B cell (primary cell): Measurements from ENCODE around the gene RTL5. TPM values are rescaled to one million over a fixed set of nuclear protein-coding genes. Genes with fewer than 3 reads are reported as not detected.

ENCODE experiments used
- ATAC-seq: fragments of 200-7000 bp; cut with Tn5 transposase; one replicate; pipeline ENCODE4 v1.10.0; 2021; ENCODE audit warnings: low read depth, mild to moderate bottlenecking, moderate number of reproducible peaks, moderate library complexity
- CTCF ChIA-PET: fragments of 350-600 bp; sonication (Branson Sonifier 250); formaldehyde crosslinking; loops from one replicate; lab custom pipeline; 2021; ENCODE audit warnings: antibody characterized with exemption, inconsistent platforms; lab: Charles Lee
- POLR2A ChIA-PET: fragments of 350-600 bp; sonication (Branson Sonifier 250); formaldehyde crosslinking; loops from one replicate; lab custom pipeline; 2021; ENCODE audit warnings: antibody characterized with exemption; lab: Charles Lee
- DNase-seq: peaks from one replicate; pipeline ENCODE4 v3.0.0; 2013
- H2AFZ ChIP-seq: 2 replicates; pipeline ENCODE4 v1.6.1; 2012; ENCODE audit warnings: mild to moderate bottlenecking, low read depth, low read length; ENCODE audit not compliant: insufficient read depth, poor library complexity, severe bottlenecking
- H3K27ac ChIP-seq, 2 donors: 1 replicate in 1 of 2; 2 replicates in 1 of 2; pipeline ENCODE4 v1.5.1; 2012 to 2013; ENCODE audit warnings: low read length in 2 of 2, mild to moderate bottlenecking in 2 of 2, moderate library complexity in 1 of 2
- H3K27me3 ChIP-seq, 4 experiments: fragments of 200-600 bp in 1 of 4; sonication (generic) in 1 of 4; replicated peaks in 1 of 4; 1 replicate in 2 of 4; 2 replicates in 2 of 4; pipeline versions ENCODE4 v1.6.1 to v1.7.0; 2013 to 2016; ENCODE audit warnings: low read length in 3 of 4, mild to moderate bottlenecking in 2 of 4, mixed read lengths in 1 of 4, moderate library complexity in 1 of 4; ENCODE audit not compliant: insufficient read depth in 4 of 4, control insufficient read depth in 3 of 4; ENCODE audit errors: control extremely low read depth in 1 of 4
- H3K36me3 ChIP-seq, 2 experiments: replicated peaks in 1 of 2; 1 replicate in 1 of 2; 2 replicates in 1 of 2; pipeline versions ENCODE4 v1.6.1 to v1.7.1; 2013; ENCODE audit warnings: low read length in 1 of 2; ENCODE audit not compliant: insufficient read depth in 2 of 2, control insufficient read depth in 1 of 2; ENCODE audit errors: control extremely low read depth in 1 of 2, extremely low read depth in 1 of 2
- H3K4me1 ChIP-seq, 2 donors: fragments of 200-600 bp in 1 of 2; sonication (generic) in 1 of 2; 1 replicate in 1 of 2; 2 replicates in 1 of 2; pipeline versions ENCODE4 v1.5.1 to v1.6.1; 2013 to 2017; ENCODE audit warnings: low read length in 2 of 2; ENCODE audit not compliant: control insufficient read depth in 2 of 2, insufficient read depth in 2 of 2
- H3K4me2 ChIP-seq: replicated peaks from 2 replicates; pipeline ENCODE3; 2012; ENCODE audit warnings: mild to moderate bottlenecking, low read depth, low read length; ENCODE audit not compliant: poor library complexity, severe bottlenecking
- H3K4me3 ChIP-seq, 5 experiments: fragments of 200-600 bp in 1 of 5; sonication (generic) in 1 of 5; 1 replicate in 3 of 5; 2 replicates in 2 of 5; pipeline versions ENCODE4 v1.5.1 to v1.7.0; 2011 to 2016; ENCODE audit warnings: low read length in 4 of 5, mild to moderate bottlenecking in 4 of 5, low read depth in 2 of 5, control low read depth in 1 of 5, moderate library complexity in 1 of 5; ENCODE audit not compliant: insufficient read depth in 1 of 5; ENCODE audit errors: control extremely low read depth in 1 of 5, extremely low read depth in 1 of 5
- H3K79me2 ChIP-seq: fragments of 200-600 bp; sonication (generic); one replicate; pipeline ENCODE4 v1.6.0; 2016; ENCODE audit warnings: low read length; ENCODE audit not compliant: control insufficient read depth, insufficient read depth
- H3K9ac ChIP-seq: fragments of 200-600 bp; sonication (generic); 2 replicates; pipeline ENCODE4 v1.6.1; 2017; ENCODE audit warnings: mild to moderate bottlenecking, low read length, moderate library complexity
- H3K9me3 ChIP-seq, 3 donors: one replicate each; pipeline versions ENCODE4 v1.6.1 to v1.7.1; 2013; ENCODE audit warnings: low read length in 2 of 3; ENCODE audit not compliant: control insufficient read depth in 2 of 3, insufficient read depth in 1 of 3; ENCODE audit errors: control extremely low read depth in 1 of 3
- H4K20me1 ChIP-seq: 2 replicates; pipeline ENCODE4 v1.6.0; 2012; ENCODE audit warnings: mild to moderate bottlenecking, low read length; ENCODE audit not compliant: insufficient read depth, control insufficient read depth, poor library complexity, severe bottlenecking
- H3K27ac Mint-ChIP-seq: one replicate; pipeline ENCODE4 v1.8.0; 2021; ENCODE audit warnings: mixed read lengths
- H3K27me3 Mint-ChIP-seq: one replicate; pipeline ENCODE4 v1.8.0; 2021; ENCODE audit warnings: mixed read lengths
- H3K4me1 Mint-ChIP-seq: one replicate; pipeline ENCODE4 v1.8.0; 2021; ENCODE audit warnings: mixed read lengths
- H3K4me3 Mint-ChIP-seq: one replicate; pipeline ENCODE4 v1.8.0; 2021; ENCODE audit warnings: mixed read lengths
- H3K9me3 Mint-ChIP-seq: one replicate; pipeline ENCODE4 v1.8.0; 2022; ENCODE audit warnings: mixed read lengths; ENCODE audit not compliant: insufficient read depth
- EZH2 ChIP-seq: IDR thresholded peaks from 2 replicates; pipeline ENCODE4 v1.6.1; 2012; ENCODE audit warnings: borderline replicate concordance, low read depth, mild to moderate bottlenecking, moderate library complexity, low read length; ENCODE audit not compliant: insufficient read depth, poor library complexity, severe bottlenecking
- whole genome bisulfite sequencing: methylation state at CpG from one replicate; pipeline ENCODE4 v1.1.5; 2013; ENCODE audit warnings: missing lambda C conversion rate; ENCODE audit not compliant: insufficient coverage; 5-methylcytosine and 5-hydroxymethylcytosine counted together
- intact Hi-C: fragments of 100-400 bp; cut with micrococcal nuclease; formaldehyde crosslinking; loops from one replicate; pipeline ENCODE4 v1.10.0; 2022
- polyA plus RNA-seq: library from polyadenylated mRNA; depleted of rRNA; stranded (reverse); fragments of >200 nt; gene quantifications from 2 replicates; pipeline ENCODE4 v1.2.3, GENCODE V29; 2012
- total RNA-seq, 2 donors: library from RNA; stranded (reverse); fragments of 120-200 nt in 1 of 2; gene quantifications; 1 replicate in 1 of 2; 2 replicates in 1 of 2; pipeline versions ENCODE4 v1.2.3 to v1.2.4, GENCODE V29; 2013 to 2022
- TF ChIP-seq, protein P1 (sequence below): fragments of 200-600 bp; IDR thresholded peaks from one replicate; pipeline ENCODE4 v1.8.0; 2022; ENCODE audit warnings: antibody characterized with exemption, mild to moderate bottlenecking

The RTL5 gene
- total and polyA plus RNA-seq, 2 donors (not counting 1 experiment from before 2014, with no cell fraction given): 1.0 to 22.4 TPM

DNA sequence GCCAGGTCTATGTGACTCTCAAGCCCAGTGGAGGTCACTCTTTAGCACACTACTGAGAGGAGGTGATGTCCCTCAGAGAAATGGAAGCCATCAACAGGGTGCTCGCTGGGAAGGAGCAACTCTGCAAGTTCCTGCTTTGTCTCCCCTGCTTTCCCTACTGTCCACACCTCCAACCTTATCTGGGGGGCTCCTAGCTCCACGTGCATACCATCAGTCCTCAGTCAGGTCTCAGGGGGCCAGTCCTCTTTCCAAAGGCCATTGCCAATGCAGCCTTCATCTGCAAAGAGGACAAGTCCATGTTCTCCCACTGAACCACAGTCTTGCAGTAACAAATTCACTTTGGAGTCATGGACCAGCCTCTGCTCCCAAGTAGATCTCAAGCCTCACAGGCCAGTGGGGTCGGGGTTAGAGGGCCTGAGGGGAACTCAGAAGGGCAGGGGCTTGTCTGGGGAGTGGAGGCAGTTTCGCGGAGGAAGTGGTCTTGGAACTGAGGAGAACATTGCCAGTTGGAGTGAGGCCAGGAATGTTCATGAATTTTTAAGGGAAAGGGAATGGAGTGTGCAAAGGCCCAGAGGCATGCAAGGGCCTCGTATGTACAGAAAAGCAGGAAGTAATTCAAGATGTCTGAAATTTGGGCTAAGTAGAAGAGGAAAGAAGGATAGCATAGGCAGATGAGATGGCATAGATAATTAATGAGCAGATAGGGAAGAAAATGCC is 8.9 kb downstream of the RTL5 start:
- no peak overlapping the region for H3K4me3 Mint-ChIP-seq
- POLR2A ChIA-PET: no interaction called here
- H3K4me3 ChIP-seq: no peak overlapping the region

DNA sequence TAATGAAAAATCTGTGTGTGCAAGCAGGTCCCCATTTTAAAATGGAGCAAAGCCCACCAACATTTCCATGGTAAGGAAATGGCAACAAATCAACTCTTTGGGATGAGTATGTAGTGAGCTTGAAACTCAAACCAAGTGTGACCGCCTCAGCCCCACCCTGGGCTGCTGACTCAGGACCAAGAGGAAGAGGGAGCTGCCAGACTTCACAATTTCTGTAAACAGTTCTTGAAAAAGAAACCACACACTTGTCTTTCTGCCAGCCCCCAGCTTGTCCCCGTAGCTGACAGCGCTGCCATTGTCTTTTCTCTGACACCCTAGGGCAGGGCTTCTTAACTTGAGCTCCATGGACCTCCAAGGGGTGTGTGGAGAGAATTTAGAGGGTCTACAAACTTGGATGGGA is 10.3 kb downstream of the RTL5 start:
- Histone ChIP-seq H3K27ac (no peak overlapping the region), H3K9ac (peak overlapping the region; percentile 20), H3K79me2 (no peaks in the 10 kb centered on the region), H3K9me3 (no peaks in the 10 kb centered on the region), H3K36me3 (no peaks in the 10 kb centered on the region), H3K27me3 (peaks cover 0 to 4% (median 1%) of the 10 kb centered on the region in 4 experiments), H4K20me1 (no peaks in the 10 kb centered on the region), H2AFZ (peak overlapping the region; percentile 31), H3K4me2 (peak overlapping the region; percentile 51), H3K4me1 (peaks cover 18 to 39% of the 10 kb centered on the region in 2 donors), H3K4me3 (no peak overlapping the region)
- H3K27ac Mint-ChIP-seq: peak overlapping the region; percentile 72
- no CpG with 5 or more reads among the region's 3 CpGs for WGBS
- no peaks in the 10 kb centered on the region for H3K9me3 Mint-ChIP-seq
- peak overlapping the region; percentile 57 for H3K4me3 Mint-ChIP-seq
- ChIA-PET CTCF (interaction anchor here (0.6 to 1.9 kb wide), 6 partner anchors 10 to 376 kb away, joined by 3 to 6 read pairs (median 4); partner anchors contain the start of genes PIN4 and RTL5), POLR2A (no interaction called here)
- TF ChIP-seq, protein P1, sequence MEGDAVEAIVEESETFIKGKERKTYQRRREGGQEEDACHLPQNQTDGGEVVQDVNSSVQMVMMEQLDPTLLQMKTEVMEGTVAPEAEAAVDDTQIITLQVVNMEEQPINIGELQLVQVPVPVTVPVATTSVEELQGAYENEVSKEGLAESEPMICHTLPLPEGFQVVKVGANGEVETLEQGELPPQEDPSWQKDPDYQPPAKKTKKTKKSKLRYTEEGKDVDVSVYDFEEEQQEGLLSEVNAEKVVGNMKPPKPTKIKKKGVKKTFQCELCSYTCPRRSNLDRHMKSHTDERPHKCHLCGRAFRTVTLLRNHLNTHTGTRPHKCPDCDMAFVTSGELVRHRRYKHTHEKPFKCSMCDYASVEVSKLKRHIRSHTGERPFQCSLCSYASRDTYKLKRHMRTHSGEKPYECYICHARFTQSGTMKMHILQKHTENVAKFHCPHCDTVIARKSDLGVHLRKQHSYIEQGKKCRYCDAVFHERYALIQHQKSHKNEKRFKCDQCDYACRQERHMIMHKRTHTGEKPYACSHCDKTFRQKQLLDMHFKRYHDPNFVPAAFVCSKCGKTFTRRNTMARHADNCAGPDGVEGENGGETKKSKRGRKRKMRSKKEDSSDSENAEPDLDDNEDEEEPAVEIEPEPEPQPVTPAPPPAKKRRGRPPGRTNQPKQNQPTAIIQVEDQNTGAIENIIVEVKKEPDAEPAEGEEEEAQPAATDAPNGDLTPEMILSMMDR: no peak
- no peak for TF ChIP-seq EZH2
- ATAC-seq (peak; percentile 79), DNase-seq (peak; percentile 35)
- H3K4me1 Mint-ChIP-seq: peaks cover 35% of the 10 kb centered on the region
- peaks cover 4% of the 10 kb centered on the region for H3K27me3 Mint-ChIP-seq
- intact Hi-C loops: no loop called here

More for the DNA sequence above, 8.9 kb downstream of the RTL5 start:
- peaks cover 18 to 39% of the 10 kb centered on the region in 2 donors for H3K4me1 ChIP-seq
- Mint-ChIP-seq H3K4me1 (peaks cover 38% of the 10 kb centered on the region), H3K27me3 (peaks cover 4% of the 10 kb centered on the region), H3K9me3 (no peaks in the 10 kb centered on the region), H3K27ac (no peak overlapping the region)
- DNase-seq: no peak
- H3K9me3 ChIP-seq: no peaks in the 10 kb centered on the region
- TF ChIP-seq EZH2: no peak
- TF ChIP-seq, protein P1: no peak
- no peaks in the 10 kb centered on the region for H4K20me1 ChIP-seq
- no peak overlapping the region for H3K9ac ChIP-seq
- intact Hi-C loops: no loop called here
- H3K27ac ChIP-seq: no peak overlapping the region
- H3K79me2 ChIP-seq: no peaks in the 10 kb centered on the region
- no peak overlapping the region for H3K4me2 ChIP-seq
- no peak for ATAC-seq
- peaks cover 0 to 4% (median 1%) of the 10 kb centered on the region in 4 experiments for H3K27me3 ChIP-seq
- no peaks in the 10 kb centered on the region for H3K36me3 ChIP-seq
- CTCF ChIA-PET: interaction anchor here (7.9 kb wide), 1 partner anchor 122 kb away, joined by 83 read pairs; no protein-coding TSS in a partner anchor
- WGBS: 79% methylated on average over 5 of the region's 6 CpGs
- no peak overlapping the region for H2AFZ ChIP-seq
